NCI-H446 (cell line): ENCODE data around the gene MYCBPAP.

ENCODE experiments used
- DNase-seq, 2 experiments: peaks; one replicate each; lab custom pipeline; 2025; lab: John Stamatoyannopoulos, UW

Gene MYCBPAP

GRCh38 chr17:50539762-50540559 is 31.7 kb downstream of the MYCBPAP start:
- no peak for DNase-seq

GRCh38 chr17:50540560-50541401 is 32.5 kb downstream of the MYCBPAP start:
- DNase-seq = no peak

- DNase-seq = no peak
These were observed 33.1 kb downstream of the MYCBPAP start for GRCh38 chr17:50541402-50541715.

- peak; percentile 45 to 87 for DNase-seq
These were observed 33.8 kb downstream of the MYCBPAP start for GRCh38 chr17:50541716-50542688.

GRCh38 chr17:50542795-50543774 is 34.8 kb downstream of the MYCBPAP start:
- DNase-seq = no peak

- no peak for DNase-seq
These were observed 36.3 kb downstream of the MYCBPAP start for GRCh38 chr17:50544516-50544915.

GRCh38 chr17:50545311-50545710 is 37.1 kb downstream of the MYCBPAP start:
- no peak for DNase-seq

- DNase-seq = no peak
These were observed 38.4 kb downstream of the MYCBPAP start for GRCh38 chr17:50546701-50547034.

GRCh38 chr17:50547035-50547735 is 38.9 kb downstream of the MYCBPAP start, which contains the start of gene SPATA20:
SPATA20 (plus strand) TSS chr17:50547174; CDS start chr17:50547209, 35 bp downstream.
- DNase-seq = peak; percentile 83 to 93

- DNase-seq = peak in 1 of 2 experiments; percentile 20
These were observed 39.5 kb downstream of the MYCBPAP start for GRCh38 chr17:50547736-50548083.

- no peak for DNase-seq
These were observed 40.6 kb downstream of the MYCBPAP start for GRCh38 chr17:50548831-50549230.

- DNase-seq = no peak
These were observed 41.2 kb downstream of the MYCBPAP start for GRCh38 chr17:50549256-50549941.

- no peak for DNase-seq
These were observed 41.7 kb downstream of the MYCBPAP start for GRCh38 chr17:50549969-50550368.

- DNase-seq = peak in 1 of 2 experiments; percentile 42
These were observed 42.6 kb downstream of the MYCBPAP start for GRCh38 chr17:50550661-50551432.

- DNase-seq = no peak
These were observed 43.2 kb downstream of the MYCBPAP start for GRCh38 chr17:50551433-50551815.

- DNase-seq = no peak
These were observed 43.6 kb downstream of the MYCBPAP start for GRCh38 chr17:50551884-50552283.

GRCh38 chr17:50554201-50554600 is 46.0 kb downstream of the MYCBPAP start:
- DNase-seq = no peak

GRCh38 chr17:50556803-50557202 is 48.6 kb downstream of the MYCBPAP start:
- DNase-seq = peak; percentile 58 to 84

GRCh38 chr17:50557630-50558029 is 49.4 kb downstream of the MYCBPAP start:
- DNase-seq = no peak
